Measurements from ENCODE around the gene GPR158. TPM values are rescaled to one million over a fixed set of nuclear protein-coding genes. Genes with fewer than 3 reads are reported as not detected.

GPR158 gene
- polyA plus RNA-seq, 3 donors: 0.17 to 0.52 (median 0.20) TPM

- no peak for DNase-seq
Observed at GRCh38 chr10:25501912-25502311, 327.1 kb downstream of the GPR158 start.

- no peak for DNase-seq
Observed at GRCh38 chr10:25502453-25502852, 327.7 kb downstream of the GPR158 start.

GRCh38 chr10:25504306-25504705 is 329.5 kb downstream of the GPR158 start:
- DNase-seq: no peak

GRCh38 chr10:25504838-25505237 is 330.0 kb downstream of the GPR158 start:
- no peak for DNase-seq

- no peak for DNase-seq
Observed at GRCh38 chr10:25505466-25505865, 330.7 kb downstream of the GPR158 start.

GRCh38 chr10:25506821-25507335 is 332.1 kb downstream of the GPR158 start:
- DNase-seq: no peak

- DNase-seq: no peak
Observed at GRCh38 chr10:25508112-25508815, 333.5 kb downstream of the GPR158 start.

GRCh38 chr10:25509151-25509550 is 334.4 kb downstream of the GPR158 start:
- DNase-seq: no peak

- DNase-seq: no peak
Observed at GRCh38 chr10:25522294-25522693, 347.5 kb downstream of the GPR158 start.

- no peak for DNase-seq
Observed at GRCh38 chr10:25522946-25523608, 348.3 kb downstream of the GPR158 start.

- no peak for DNase-seq
Observed at GRCh38 chr10:25530306-25530705, 355.5 kb downstream of the GPR158 start.

- DNase-seq: no peak
Observed at GRCh38 chr10:25531457-25532061, 356.8 kb downstream of the GPR158 start.

GRCh38 chr10:25532213-25532612 is 357.4 kb downstream of the GPR158 start:
- no peak for DNase-seq

- no peak for DNase-seq
Observed at GRCh38 chr10:25536027-25536426, 361.2 kb downstream of the GPR158 start.

GRCh38 chr10:25547382-25547781 is 372.6 kb downstream of the GPR158 start:
- DNase-seq: peak; percentile 14

GRCh38 chr10:25552283-25552919 is 377.6 kb downstream of the GPR158 start:
- no peak for DNase-seq

- no peak for DNase-seq
Observed at GRCh38 chr10:25555865-25556264, 381.1 kb downstream of the GPR158 start.

- peak; percentile 22 for DNase-seq
Observed at GRCh38 chr10:25556457-25556856, 381.7 kb downstream of the GPR158 start.

- DNase-seq: no peak
Observed at GRCh38 chr10:25557136-25557535, 382.3 kb downstream of the GPR158 start.

GRCh38 chr10:25561758-25562157 is 387.0 kb downstream of the GPR158 start:
- no peak for DNase-seq

- DNase-seq: no peak
Observed at GRCh38 chr10:25562547-25562946, 387.7 kb downstream of the GPR158 start.

- no peak for DNase-seq
Observed at GRCh38 chr10:25564351-25564750, 389.6 kb downstream of the GPR158 start.

GRCh38 chr10:25565570-25565969 is 390.8 kb downstream of the GPR158 start:
- DNase-seq: no peak
